Suprapubic skin (tissue), 4 donors: ENCODE data around the gene PRKAG2. TPM values are rescaled to one million over a fixed set of nuclear protein-coding genes. Genes with fewer than 3 reads are reported as not detected.

ENCODE experiments used
- DNase-seq, 2 donors: peaks; one replicate each; pipeline ENCODE4 v3.0.0-alpha.2; 2019; ENCODE audit warnings: low spot score in 2 of 2
- H3K27ac ChIP-seq: fragments of 200-600 bp; sonication (generic); one replicate; pipeline ENCODE4 v1.5.1; 2019
- H3K27me3 ChIP-seq: fragments of 200-600 bp; sonication (generic); one replicate; pipeline ENCODE4 v1.5.1; 2019
- H3K36me3 ChIP-seq: fragments of 200-600 bp; sonication (generic); one replicate; pipeline ENCODE4 v1.5.1; 2019
- H3K4me1 ChIP-seq: fragments of 200-600 bp; sonication (generic); one replicate; pipeline ENCODE4 v1.5.1; 2019
- H3K4me3 ChIP-seq: fragments of 200-600 bp; sonication (generic); one replicate; pipeline ENCODE4 v1.5.1; 2019; ENCODE audit warnings: mild to moderate bottlenecking
- H3K9me3 ChIP-seq: fragments of 200-600 bp; sonication (generic); one replicate; pipeline ENCODE4 v1.5.1; 2019
- EP300 ChIP-seq: sonication (generic); formaldehyde crosslinking; IDR thresholded peaks from one replicate; pipeline ENCODE4 v1.6.1; 2017; ENCODE audit warnings: antibody characterized with exemption
- POLR2A ChIP-seq, 2 donors: fragments of 450-650 bp; IDR thresholded peaks; one replicate each; pipeline ENCODE4 v1.6.1; 2017; ENCODE audit warnings: antibody characterized with exemption in 2 of 2, mild to moderate bottlenecking in 2 of 2, moderate library complexity in 2 of 2
- POLR2AphosphoS5 ChIP-seq, 3 donors: sonication (generic); formaldehyde crosslinking; IDR thresholded peaks; one replicate each; pipeline ENCODE4 v1.6.1; 2017; ENCODE audit warnings: antibody characterized with exemption in 3 of 3
- WGBS: methylation state at CpG from one replicate; pipeline ENCODE4 v1.1.5; 2018; 5-methylcytosine and 5-hydroxymethylcytosine counted together
- total RNA-seq, 4 donors: library from RNA; depleted of rRNA; stranded (reverse); fragments of >200 nt; gene quantifications; one replicate each; pipeline ENCODE4 v1.1.0, GENCODE V29; 2016
- TF ChIP-seq, protein P1 (sequence below), 2 donors: fragments of 200-600 bp in 1 of 2; fragments of 450-650 bp in 1 of 2; sonication (generic) in 1 of 2; IDR thresholded peaks; one replicate each; pipeline ENCODE4 v1.5.1; 2016 to 2019; ENCODE audit warnings: antibody characterized with exemption in 2 of 2, mild to moderate bottlenecking in 1 of 2, moderate library complexity in 1 of 2

Gene PRKAG2
- total RNA-seq, 4 donors from 2014 or later, result 16.5 to 40.0 (median 17.3) TPM

DNA sequence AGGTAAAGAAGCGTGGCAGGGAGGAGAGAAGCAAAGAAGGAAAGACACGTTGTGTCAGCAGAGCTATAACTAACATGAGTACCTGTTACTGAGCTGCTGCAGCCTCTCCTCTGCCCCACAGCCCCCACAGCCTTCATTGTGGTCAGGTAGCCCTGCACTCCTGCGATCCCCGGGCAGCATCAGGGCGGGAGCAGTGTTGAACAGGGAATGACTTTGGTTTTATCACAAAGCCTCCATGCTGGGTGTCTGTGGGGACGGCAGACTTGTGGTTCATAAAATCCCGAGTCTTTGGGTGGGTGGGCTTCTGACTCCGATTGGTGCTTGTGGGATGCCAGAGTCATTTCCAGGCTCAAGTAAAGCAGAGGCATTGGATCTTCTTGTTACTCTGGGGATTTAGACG lies 14.8 kb upstream of the PRKAG2 start:
- Histone ChIP-seq H3K9me3 (no peaks in the 10 kb centered on the region), H3K4me3 (no peak overlapping the region), H3K4me1 (peaks cover 14% of the 10 kb centered on the region), H3K36me3 (no peaks in the 10 kb centered on the region), H3K27ac (no peak overlapping the region), H3K27me3 (peaks cover 19% of the 10 kb centered on the region)
- no peak for DNase-seq
- TF ChIP-seq POLR2AphosphoS5 (IDR thresholded peaks at IDR 0.05) (no peak), EP300 (no peak), POLR2A (IDR thresholded peaks at IDR 0.05) (no peak)
- TF ChIP-seq, protein P1, sequence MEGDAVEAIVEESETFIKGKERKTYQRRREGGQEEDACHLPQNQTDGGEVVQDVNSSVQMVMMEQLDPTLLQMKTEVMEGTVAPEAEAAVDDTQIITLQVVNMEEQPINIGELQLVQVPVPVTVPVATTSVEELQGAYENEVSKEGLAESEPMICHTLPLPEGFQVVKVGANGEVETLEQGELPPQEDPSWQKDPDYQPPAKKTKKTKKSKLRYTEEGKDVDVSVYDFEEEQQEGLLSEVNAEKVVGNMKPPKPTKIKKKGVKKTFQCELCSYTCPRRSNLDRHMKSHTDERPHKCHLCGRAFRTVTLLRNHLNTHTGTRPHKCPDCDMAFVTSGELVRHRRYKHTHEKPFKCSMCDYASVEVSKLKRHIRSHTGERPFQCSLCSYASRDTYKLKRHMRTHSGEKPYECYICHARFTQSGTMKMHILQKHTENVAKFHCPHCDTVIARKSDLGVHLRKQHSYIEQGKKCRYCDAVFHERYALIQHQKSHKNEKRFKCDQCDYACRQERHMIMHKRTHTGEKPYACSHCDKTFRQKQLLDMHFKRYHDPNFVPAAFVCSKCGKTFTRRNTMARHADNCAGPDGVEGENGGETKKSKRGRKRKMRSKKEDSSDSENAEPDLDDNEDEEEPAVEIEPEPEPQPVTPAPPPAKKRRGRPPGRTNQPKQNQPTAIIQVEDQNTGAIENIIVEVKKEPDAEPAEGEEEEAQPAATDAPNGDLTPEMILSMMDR (IDR thresholded peaks at IDR 0.05), result no peak
- WGBS, result 51% methylated on average over 9 of the region's 9 CpGs

DNA sequence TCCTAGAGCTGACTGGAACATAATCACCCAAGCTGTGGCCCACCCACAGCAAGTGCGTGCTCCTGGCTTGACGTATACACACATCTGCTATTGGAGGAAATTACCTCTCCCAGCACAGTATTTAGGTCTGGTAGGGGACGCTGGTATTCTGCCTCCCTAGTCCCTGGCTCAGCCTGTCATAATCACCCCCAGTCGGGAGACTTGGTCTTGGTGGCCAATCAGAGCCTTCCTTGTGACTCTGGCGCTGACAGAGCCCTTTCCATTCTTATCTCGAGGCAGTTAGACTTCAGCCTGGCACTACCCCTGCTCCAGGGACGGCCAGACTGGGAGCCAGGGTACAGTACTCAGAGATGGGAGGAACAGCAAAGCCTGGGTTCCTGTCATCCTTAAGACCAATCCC lies 14.3 kb upstream of the PRKAG2 start:
- Histone ChIP-seq H3K27ac (no peak overlapping the region), H3K4me3 (no peak overlapping the region), H3K4me1 (peaks cover 10% of the 10 kb centered on the region), H3K9me3 (no peaks in the 10 kb centered on the region), H3K36me3 (no peaks in the 10 kb centered on the region), H3K27me3 (peaks cover 19% of the 10 kb centered on the region)
- DNase-seq, result no peak
- no peak for TF ChIP-seq EP300
- TF ChIP-seq POLR2A (IDR thresholded peaks at IDR 0.05), result no peak
- TF ChIP-seq, protein P1 (IDR thresholded peaks at IDR 0.05), result no peak
- TF ChIP-seq POLR2AphosphoS5 (IDR thresholded peaks at IDR 0.05), result no peak
- 62% methylated on average over 7 of the region's 7 CpGs for WGBS

DNA sequence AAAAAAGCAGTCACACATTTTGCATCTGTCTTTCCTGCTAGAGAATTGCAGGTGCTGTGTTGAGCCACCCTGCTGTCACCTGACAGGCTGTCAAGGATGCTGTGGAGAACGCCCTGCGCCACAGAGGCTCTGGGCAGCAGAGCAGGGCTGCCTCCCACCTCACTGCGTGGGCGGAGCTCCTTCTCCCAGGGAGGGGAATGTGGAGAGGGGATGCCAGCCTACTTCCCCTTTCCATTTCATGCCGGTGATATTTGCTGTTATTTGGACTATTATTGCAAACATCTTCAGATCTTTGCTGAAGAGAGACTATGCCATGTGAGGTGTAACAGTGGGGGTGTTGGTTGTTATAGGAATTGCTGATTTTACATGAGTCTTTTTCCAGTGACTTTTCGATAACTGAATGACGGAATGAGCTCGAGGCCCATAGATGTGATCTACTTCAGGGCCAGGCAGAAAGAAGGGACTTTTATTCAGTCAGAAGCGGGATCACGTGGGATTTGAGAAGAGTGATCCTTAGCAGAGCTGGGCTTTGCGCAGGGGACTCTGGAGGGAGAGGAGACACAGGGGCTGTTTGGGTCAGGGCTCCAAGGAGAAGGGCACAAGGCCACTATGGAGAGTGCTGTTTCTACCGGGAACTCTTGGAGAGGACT lies 13.6 kb upstream of the PRKAG2 start:
- no peaks in the 10 kb centered on the region for H3K36me3 ChIP-seq
- H3K4me3 ChIP-seq, result no peak overlapping the region
- peaks cover 19% of the 10 kb centered on the region for H3K27me3 ChIP-seq
- no peak overlapping the region for H3K27ac ChIP-seq
- TF ChIP-seq POLR2A (IDR thresholded peaks at IDR 0.05) (no peak), EP300 (no peak), POLR2AphosphoS5 (IDR thresholded peaks at IDR 0.05) (no peak)
- TF ChIP-seq, protein P1 (IDR thresholded peaks at IDR 0.05), result no peak
- H3K4me1 ChIP-seq, result peaks cover 4% of the 10 kb centered on the region
- DNase-seq, result no peak
- WGBS, result 77% methylated on average over 12 of the region's 12 CpGs
- no peaks in the 10 kb centered on the region for H3K9me3 ChIP-seq

DNA sequence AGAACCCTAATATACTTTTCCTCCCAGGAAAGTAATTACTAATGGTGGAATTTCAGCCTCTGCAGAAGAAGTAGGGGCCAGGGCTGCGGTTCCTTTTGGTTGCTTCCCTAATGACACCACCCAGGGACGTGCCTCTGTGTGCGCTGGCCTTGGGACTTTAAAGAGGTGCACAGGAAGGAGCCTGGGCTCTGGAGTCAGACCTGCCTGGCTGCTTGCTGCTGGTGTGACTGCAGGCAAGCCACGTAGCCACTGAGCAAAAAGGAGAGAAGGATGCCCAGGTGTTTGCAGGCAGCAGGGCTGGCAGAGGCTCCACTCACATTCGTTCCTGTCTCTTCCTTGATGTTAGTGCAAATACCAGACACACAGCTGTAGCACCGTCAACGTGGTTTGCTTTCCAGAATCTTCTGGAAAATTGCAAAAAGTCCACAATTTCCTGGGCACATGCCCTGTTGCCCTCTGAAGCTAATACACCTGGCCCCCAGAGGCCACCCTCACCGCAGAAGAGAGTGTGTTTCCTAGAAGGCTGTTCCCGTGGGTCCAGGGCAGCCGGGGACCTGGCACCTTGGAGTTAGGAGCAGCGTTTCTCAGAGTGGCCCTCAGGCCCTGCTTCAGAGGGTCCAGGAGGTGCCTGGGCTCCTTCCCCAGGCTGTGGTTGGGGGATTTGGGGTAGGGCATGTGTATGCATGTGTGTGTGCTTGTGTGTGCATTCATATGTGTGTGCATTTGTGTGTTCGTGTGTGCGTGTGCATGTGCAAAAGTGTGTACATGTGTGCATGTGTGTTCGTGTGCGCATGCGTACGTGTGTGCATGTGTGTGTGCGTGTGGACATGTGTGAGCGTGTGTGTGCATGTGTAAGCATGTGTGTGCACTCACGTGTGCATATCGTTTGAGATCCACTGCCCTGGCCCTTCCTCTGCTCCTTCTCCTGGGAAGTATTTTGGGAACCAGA lies 12.8 kb upstream of the PRKAG2 start:
- no peak for TF ChIP-seq EP300
- TF ChIP-seq, protein P1 (IDR thresholded peaks at IDR 0.05), result no peak
- no peak overlapping the region for H3K4me3 ChIP-seq
- no peaks in the 10 kb centered on the region for H3K36me3 ChIP-seq
- H3K9me3 ChIP-seq, result no peaks in the 10 kb centered on the region
- no peaks in the 10 kb centered on the region for H3K4me1 ChIP-seq
- H3K27me3 ChIP-seq, result peaks cover 21% of the 10 kb centered on the region
- no peak for DNase-seq
- H3K27ac ChIP-seq, result no peak overlapping the region
- 75% methylated on average over 18 of the region's 21 CpGs for WGBS
